Fibroblast of mammary gland (primary cell): ENCODE data around the gene TNNI3K.

Experiments used
- DNase-seq: peaks from one replicate; pipeline ENCODE4 v3.0.0-alpha.2; 2010; ENCODE audit warnings: low read depth
- H3K4me3 ChIP-seq: 2 replicates; pipeline ENCODE4 v1.5.1; 2011; ENCODE audit warnings: low read depth, mild to moderate bottlenecking, low read length, moderate library complexity; ENCODE audit not compliant: control insufficient read depth
- TF ChIP-seq, protein P1 (sequence below): conservative IDR thresholded peaks from 2 replicates; pipeline ENCODE4 v1.5.1; 2011; ENCODE audit warnings: low read depth, low read length, inconsistent platforms; ENCODE audit not compliant: control insufficient read depth, insufficient read depth

TNNI3K gene

DNA sequence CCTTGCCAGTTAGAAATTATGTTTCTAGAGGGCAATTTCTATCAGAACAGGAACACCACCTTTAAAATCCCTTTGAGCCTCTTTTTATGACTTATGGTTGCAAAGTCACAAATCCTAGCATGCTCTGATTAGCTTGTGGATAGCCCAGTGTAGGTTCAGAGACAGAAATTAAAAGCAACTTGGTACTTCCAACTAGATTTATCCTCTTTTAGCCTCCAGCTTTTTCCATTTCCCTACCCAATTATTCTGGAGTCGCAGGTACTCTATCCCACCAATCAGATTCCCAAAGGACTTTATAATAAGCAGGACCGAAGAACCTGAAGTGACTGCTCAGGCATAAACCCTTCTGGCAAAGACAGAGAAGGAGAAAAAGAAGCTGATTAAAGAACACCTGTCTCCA, 310.6 kb downstream of the TNNI3K start:
- DNase-seq: no peak
- TF ChIP-seq, protein P1, sequence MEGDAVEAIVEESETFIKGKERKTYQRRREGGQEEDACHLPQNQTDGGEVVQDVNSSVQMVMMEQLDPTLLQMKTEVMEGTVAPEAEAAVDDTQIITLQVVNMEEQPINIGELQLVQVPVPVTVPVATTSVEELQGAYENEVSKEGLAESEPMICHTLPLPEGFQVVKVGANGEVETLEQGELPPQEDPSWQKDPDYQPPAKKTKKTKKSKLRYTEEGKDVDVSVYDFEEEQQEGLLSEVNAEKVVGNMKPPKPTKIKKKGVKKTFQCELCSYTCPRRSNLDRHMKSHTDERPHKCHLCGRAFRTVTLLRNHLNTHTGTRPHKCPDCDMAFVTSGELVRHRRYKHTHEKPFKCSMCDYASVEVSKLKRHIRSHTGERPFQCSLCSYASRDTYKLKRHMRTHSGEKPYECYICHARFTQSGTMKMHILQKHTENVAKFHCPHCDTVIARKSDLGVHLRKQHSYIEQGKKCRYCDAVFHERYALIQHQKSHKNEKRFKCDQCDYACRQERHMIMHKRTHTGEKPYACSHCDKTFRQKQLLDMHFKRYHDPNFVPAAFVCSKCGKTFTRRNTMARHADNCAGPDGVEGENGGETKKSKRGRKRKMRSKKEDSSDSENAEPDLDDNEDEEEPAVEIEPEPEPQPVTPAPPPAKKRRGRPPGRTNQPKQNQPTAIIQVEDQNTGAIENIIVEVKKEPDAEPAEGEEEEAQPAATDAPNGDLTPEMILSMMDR: no peak
- no peak overlapping the region for H3K4me3 ChIP-seq

DNA sequence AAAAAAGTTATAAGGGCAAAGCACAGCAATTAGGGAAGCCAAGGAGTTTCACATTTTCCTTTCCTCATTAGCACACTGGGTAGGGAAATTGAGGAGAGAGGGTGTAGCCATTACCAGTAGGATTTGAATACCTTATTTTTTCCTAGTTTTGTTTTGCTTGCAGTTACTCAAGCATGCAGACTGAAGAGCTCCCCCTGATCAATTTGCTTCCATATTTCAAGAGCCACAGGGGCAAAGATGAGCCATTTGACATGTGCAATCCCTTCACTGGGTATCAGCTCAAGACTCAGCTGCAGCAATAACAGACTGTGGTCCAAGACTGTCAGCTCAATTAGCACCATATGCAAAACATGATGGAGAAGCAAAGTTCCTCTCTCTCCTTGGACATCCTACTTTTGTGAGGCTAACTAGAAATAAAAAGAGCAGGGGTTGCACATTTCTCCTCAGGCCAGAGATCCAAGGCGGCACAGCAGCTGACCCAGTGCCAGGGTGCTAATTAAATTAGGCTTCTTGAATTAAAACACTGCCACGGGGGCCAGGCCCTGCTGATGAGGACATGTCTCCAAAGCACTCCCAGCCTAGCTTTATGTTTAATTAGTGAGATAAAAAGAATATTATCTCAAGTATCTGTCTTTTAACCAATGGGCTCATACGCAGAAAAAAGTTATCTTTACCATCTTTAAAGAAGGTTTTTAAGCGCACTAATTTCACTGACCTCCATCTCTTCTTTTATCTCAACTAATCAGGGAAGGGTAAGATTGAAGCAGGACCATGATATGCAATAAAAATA, 314.0 kb downstream of the TNNI3K start:
- DNase-seq: no peak
- no peak overlapping the region for H3K4me3 ChIP-seq
- TF ChIP-seq, protein P1: no peak

DNA sequence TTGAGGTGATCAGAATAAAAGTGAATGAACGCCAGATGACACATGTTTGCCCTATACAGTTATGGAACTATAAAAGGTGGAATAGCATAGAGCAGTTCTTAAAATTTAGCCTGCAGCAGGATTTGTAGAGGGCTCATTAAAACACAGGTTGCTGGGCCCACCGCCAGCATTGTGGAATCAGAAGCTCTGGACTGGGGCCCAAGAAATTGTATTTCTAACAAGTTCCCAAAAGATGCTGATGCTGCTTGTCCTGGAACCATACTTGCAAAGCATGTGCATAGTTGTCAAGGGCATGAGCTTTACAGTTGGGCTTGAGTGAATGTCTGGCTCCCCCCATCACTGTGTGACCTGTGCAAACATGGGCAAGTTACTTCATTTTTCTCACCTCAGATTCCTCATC, 314.7 kb downstream of the TNNI3K start:
- no peak overlapping the region for H3K4me3 ChIP-seq
- DNase-seq: no peak
- TF ChIP-seq, protein P1: no peak

DNA sequence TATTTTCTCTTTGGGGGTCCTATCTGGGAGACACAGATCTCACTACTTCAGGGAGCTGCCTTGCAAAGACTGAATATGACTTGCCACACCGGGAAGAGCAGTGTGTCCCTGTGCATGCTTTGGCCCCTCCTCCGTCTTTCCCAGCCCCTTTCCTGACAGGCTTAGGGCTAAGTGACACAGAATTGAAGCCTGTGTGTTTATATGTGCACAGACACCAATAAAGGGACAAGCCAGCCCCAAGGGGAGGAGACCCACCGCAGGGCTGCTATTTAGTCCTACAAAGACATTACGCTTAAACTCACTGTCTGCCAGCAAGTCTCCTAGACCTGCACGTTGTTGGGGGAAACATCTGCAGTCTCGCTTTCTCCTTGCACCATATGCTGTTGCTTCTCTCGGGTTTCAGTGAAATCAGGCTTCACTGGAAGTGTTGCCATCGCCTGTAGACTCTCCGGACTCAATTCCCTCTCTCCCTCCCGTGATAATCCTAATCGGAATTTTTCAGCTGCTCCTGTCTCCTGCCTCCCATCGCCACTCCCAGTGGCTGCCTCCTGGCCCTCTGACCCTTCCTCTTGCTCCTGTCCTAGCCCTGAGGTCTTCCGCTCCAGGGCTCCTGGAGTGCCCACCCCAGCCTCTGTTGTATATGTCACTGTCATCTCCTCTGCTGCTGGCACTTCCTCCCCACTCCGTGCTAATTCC, 335.8 kb downstream of the TNNI3K start:
- no peak for DNase-seq
- TF ChIP-seq, protein P1: no peak
- no peak overlapping the region for H3K4me3 ChIP-seq

DNA sequence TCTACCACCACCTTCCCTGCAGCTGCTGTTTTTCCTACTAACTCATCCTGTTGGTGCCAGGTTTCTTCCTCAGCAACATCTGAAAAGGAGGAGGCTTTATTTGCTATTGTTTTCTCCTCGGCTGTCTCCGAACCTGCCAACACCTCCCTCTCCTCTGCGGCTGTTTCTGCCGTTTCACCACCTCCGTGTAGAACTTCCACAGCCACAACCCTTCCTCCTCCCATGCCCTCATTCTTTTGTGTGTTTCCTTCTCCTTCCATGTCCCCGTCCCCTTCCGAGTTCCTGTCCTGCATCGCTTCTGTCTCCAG, 336.3 kb downstream of the TNNI3K start:
- TF ChIP-seq, protein P1: no peak
- H3K4me3 ChIP-seq: no peak overlapping the region
- DNase-seq: no peak

DNA sequence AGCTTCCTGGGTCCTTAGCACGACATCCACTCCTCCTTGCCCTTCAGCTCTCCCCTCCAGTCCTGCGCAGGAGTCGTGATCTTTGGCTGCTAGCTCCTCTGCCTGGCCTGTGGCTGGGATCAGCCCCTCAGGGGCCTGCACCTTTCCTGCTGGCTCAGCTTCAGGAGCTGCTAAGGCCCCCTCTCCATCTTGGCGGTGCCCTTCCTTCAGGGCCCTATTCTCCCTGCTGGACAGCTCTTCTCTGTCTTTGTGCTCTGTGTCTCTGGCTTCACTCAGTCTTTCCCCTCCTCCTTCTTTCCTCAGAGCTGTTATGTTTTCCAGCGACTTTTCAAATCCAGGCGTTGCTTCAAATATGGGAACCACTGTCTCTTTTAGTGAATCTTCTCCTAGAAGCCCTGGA, 336.7 kb downstream of the TNNI3K start:
- no peak overlapping the region for H3K4me3 ChIP-seq
- DNase-seq: no peak
- TF ChIP-seq, protein P1: no peak
